Activated T-cell treated with anti-CD3 and anti-CD28 coated beads, Interleukin-2, amount 50 U/mL, for 24 hours (primary cell): ENCODE data around the gene PNPLA5.

Experiments
- DNase-seq: peaks from one replicate; pipeline ENCODE4 v3.0.0-alpha.2; 2020
- H3K27ac Mint-ChIP-seq: 2 replicates; pipeline ENCODE4 v1.8.0; 2020; ENCODE audit warnings: mild to moderate bottlenecking, mixed read lengths
- H3K27me3 Mint-ChIP-seq: 2 replicates; pipeline ENCODE4 v1.8.0; 2020; ENCODE audit warnings: mixed read lengths
- H3K36me3 Mint-ChIP-seq: 2 replicates; pipeline ENCODE4 v1.8.0; 2020; ENCODE audit warnings: low read depth, mixed read lengths
- H3K4me1 Mint-ChIP-seq: 2 replicates; pipeline ENCODE4 v1.8.0; 2020; ENCODE audit warnings: low read depth, mixed read lengths
- H3K4me3 Mint-ChIP-seq: 2 replicates; pipeline ENCODE4 v1.8.0; 2020; ENCODE audit warnings: mild to moderate bottlenecking, moderate library complexity, mixed read lengths
- H3K9me3 Mint-ChIP-seq: 2 replicates; pipeline ENCODE4 v1.8.0; 2020; ENCODE audit warnings: mixed read lengths

Gene PNPLA5

DNA sequence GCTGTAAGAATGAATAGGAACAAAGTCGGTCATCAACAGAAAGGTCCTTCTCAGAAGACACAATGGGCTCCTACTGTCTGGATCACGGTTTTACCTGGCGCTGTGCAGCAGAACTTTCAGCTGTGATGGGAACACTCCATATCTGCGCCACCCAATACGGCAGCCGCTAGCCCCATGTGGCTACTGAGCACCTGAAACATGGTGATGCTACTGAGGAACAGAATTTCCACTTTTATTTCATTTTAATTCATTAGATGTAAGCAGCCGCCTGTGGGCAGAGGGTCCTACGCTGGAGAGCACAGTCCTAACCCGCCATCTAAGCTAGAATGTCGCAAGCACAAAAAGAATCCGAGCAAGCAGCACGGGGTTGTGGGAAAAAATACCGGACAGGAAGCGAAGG is 32.2 kb downstream of the PNPLA5 start:
- no peak for DNase-seq
- Mint-ChIP-seq H3K4me1 (peaks cover 9% of the 10 kb centered on the region), H3K36me3 (no peaks in the 10 kb centered on the region), H3K9me3 (peaks cover 12% of the 10 kb centered on the region), H3K27me3 (peaks cover 78% of the 10 kb centered on the region), H3K27ac (no peak overlapping the region), H3K4me3 (no peak overlapping the region)

DNA sequence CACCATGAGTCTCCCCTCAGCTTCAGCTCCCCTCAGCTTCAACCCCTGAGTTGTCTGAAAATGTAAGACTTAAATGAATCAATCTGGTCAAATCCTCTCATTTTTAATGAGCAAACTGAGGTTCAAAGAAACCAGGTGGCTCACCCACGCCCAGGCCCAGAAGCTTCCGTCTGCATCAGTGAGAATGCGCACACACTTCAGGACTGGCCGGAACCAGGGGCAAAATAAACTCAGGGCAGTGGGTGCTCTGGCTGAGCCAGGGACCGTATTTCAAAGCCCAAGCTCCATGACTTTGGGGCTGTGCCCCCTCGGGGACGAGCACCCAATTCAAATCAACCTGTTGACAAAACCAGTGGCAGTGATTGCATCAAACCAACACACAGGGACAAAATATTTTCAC is 32.6 kb downstream of the PNPLA5 start:
- Mint-ChIP-seq H3K9me3 (peaks cover 12% of the 10 kb centered on the region), H3K4me1 (peaks cover 9% of the 10 kb centered on the region), H3K36me3 (no peaks in the 10 kb centered on the region), H3K27ac (no peak overlapping the region), H3K27me3 (peaks cover 78% of the 10 kb centered on the region), H3K4me3 (no peak overlapping the region)
- no peak for DNase-seq

DNA sequence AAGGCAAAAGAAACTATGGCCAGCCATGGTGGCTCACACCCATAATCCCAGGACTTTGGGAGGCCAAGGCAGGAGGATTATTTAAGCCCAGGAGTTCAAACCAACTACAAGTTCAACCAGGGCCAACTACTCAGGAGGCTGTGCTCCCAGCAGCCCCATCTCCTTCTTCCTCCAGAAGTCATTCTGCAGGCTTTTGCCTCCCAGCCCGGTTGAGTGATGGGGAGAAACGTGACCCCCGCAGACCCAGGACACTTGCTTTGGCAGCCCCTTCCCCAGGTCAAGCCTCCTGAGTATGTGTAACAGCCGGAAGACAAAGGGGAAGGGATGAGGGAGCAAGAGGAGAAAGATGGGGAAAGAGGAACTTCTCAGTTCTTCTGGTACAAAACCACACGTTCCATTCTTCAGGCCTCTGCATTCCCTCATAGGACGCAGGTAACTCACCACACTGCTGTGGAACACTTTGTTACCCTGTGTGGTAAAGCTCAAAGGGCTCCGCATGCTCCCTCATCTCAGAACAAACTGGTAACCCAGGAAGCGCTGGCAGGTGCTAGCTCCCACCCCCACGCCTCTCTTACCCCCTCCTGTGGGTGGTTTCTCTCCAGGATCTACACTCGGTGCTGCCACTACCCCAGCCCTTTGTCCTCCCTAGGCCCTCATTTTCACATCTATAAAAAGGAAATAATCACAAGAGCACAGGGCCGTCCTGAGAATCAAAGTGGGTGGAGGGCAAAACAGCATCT is 33.5 kb downstream of the PNPLA5 start:
- H3K27me3 Mint-ChIP-seq = peaks cover 76% of the 10 kb centered on the region
- H3K27ac Mint-ChIP-seq = no peak overlapping the region
- H3K4me1 Mint-ChIP-seq = peaks cover 9% of the 10 kb centered on the region
- no peak overlapping the region for H3K4me3 Mint-ChIP-seq
- H3K9me3 Mint-ChIP-seq = peaks cover 12% of the 10 kb centered on the region
- H3K36me3 Mint-ChIP-seq = no peaks in the 10 kb centered on the region
- no peak for DNase-seq

DNA sequence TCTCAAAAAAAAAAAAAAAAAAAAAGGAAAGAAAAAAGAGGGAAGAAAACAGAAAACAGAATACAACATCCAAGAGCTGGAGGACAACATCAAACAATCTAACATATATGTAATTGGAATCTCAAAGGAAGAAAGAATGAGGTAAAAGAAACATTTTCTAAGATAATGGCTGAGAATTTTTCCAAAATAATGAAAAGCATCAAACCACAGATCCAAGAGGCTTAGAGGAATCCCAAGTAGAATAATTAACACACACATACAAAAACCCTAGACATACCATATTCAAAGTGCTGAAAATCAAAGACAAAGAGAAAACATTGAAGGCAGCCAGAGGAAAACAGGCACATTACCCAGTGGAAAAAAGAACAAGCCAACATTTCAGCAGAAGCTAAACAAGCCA is 34.4 kb downstream of the PNPLA5 start:
- no peaks in the 10 kb centered on the region for H3K36me3 Mint-ChIP-seq
- no peak overlapping the region for H3K27ac Mint-ChIP-seq
- peaks cover 12% of the 10 kb centered on the region for H3K9me3 Mint-ChIP-seq
- H3K4me3 Mint-ChIP-seq = no peak overlapping the region
- peaks cover 5% of the 10 kb centered on the region for H3K4me1 Mint-ChIP-seq
- DNase-seq = no peak
- H3K27me3 Mint-ChIP-seq = peaks cover 74% of the 10 kb centered on the region

DNA sequence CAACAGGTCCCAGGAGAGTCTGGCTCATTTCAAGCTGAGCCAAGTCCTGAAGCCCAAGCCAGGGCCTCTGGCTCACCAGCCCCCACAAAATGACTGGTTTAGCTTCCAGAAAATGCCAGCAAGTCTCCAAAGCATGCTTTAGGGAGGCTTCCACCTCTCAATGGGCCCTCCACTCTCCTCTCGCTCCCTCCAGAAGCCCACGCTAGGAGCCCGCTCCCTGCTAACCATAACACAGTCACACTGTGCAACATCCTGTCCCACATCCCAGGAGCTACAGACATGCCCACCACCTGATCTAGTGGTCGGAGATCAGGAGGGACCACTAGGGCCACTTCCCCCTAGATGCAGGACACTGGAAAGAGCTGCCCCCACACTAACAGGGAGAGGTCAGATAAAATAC is 36.4 kb downstream of the PNPLA5 start:
- Mint-ChIP-seq H3K9me3 (peaks cover 12% of the 10 kb centered on the region), H3K27me3 (peaks cover 73% of the 10 kb centered on the region), H3K27ac (no peak overlapping the region)

DNA sequence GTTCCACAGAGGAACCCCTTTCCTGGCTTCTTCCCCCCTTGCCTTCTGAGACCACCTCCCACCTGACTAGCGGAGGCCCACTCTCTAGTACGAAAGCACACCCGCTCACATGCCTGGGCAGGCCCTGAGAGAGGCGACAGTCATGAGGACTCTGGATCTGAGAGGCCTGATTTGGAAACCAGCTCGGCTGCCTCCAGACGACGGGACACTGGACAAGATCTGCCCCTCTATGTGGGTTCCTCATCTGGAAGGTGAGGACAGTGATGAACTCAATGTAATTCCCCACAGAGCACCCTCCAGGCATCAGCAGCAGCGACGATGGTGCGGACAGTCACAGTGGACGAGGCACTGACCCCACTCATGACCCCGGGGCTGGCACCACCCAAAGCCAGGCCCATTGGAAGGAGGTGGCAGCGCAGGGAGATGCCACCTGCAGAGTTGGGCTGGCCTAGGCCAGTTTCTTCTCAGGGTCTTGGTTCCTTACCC is 37.0 kb downstream of the PNPLA5 start:
- H3K4me3 Mint-ChIP-seq = no peak overlapping the region
- no peaks in the 10 kb centered on the region for H3K4me1 Mint-ChIP-seq
- H3K27ac Mint-ChIP-seq = no peak overlapping the region
- H3K9me3 Mint-ChIP-seq = peaks cover 12% of the 10 kb centered on the region
- no peak for DNase-seq
- peaks cover 73% of the 10 kb centered on the region for H3K27me3 Mint-ChIP-seq
- H3K36me3 Mint-ChIP-seq = no peaks in the 10 kb centered on the region

More for the DNA sequence above, 36.4 kb downstream of the PNPLA5 start:
- Mint-ChIP-seq H3K36me3 (no peaks in the 10 kb centered on the region), H3K4me3 (no peak overlapping the region), H3K4me1 (no peaks in the 10 kb centered on the region)
- DNase-seq = no peak

DNA sequence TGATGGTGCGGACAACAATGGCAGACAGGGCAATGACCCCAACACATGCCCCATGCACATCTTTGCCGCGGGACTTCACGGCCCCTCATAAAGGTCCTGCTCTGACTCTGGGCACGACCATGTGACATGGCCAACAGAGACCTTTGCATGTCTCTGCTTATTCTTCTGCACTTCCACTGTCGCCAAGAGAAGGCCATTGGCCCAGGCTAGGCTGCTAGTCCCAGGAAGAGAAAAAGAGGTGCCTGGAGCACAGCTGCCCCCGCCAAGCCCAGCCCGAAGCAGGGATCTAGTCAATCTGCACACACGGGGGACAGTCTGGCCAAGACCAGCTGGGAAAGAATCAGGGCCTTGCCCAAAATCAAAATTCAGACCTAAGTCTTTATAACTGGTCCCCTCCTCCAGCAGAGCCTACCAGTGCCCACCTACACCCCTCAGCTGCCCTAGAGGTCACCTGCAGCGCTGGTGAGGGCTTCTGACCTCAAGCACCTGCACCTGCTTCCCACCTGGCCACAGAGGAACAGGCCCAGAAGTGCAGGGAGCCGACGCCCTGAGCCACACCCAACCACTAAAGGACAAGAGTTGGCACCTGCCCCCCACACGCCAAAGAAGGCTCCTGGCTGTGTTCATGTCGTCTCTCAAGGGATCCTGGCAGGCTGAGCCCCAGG is 37.6 kb downstream of the PNPLA5 start:
- H3K27ac Mint-ChIP-seq = no peak overlapping the region
- no peak overlapping the region for H3K4me3 Mint-ChIP-seq
- no peaks in the 10 kb centered on the region for H3K4me1 Mint-ChIP-seq
- DNase-seq = no peak
- H3K9me3 Mint-ChIP-seq = peaks cover 12% of the 10 kb centered on the region
- peaks cover 71% of the 10 kb centered on the region for H3K27me3 Mint-ChIP-seq
- H3K36me3 Mint-ChIP-seq = no peaks in the 10 kb centered on the region

DNA sequence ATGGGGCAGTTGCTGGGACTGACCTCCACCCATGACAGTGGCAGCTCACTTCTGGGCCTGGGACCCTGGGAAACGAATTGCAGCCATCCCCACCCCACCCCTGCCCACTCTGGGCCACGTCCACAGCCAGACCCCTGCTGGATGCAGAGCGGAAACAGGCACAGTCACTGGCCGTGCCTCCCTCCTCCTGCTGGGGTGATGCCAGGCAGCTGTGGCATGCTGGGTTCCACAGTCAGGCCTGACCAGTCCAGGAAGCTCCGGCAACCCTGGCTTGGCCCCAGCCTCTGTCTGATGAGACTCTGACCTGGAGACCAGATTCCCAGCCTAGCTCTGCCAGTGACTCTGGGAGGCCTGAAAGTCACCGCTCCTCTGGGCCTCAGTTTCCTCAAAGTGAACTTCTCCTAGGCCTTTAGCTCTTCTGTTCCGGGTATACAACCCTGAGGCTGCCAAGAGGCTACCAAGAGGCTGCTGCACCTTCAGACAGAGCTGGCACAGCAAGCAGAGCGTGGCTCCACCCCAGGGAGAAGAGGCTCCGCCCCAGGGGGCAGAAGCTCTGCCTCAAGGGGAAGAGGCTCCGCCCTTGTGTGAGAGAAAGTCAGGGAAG is 38.4 kb downstream of the PNPLA5 start:
- peaks cover 66% of the 10 kb centered on the region for H3K27me3 Mint-ChIP-seq
- H3K4me3 Mint-ChIP-seq = no peak overlapping the region
- no peaks in the 10 kb centered on the region for H3K4me1 Mint-ChIP-seq
- H3K36me3 Mint-ChIP-seq = no peaks in the 10 kb centered on the region
- no peak overlapping the region for H3K27ac Mint-ChIP-seq
- DNase-seq = no peak
- peaks cover 12% of the 10 kb centered on the region for H3K9me3 Mint-ChIP-seq

DNA sequence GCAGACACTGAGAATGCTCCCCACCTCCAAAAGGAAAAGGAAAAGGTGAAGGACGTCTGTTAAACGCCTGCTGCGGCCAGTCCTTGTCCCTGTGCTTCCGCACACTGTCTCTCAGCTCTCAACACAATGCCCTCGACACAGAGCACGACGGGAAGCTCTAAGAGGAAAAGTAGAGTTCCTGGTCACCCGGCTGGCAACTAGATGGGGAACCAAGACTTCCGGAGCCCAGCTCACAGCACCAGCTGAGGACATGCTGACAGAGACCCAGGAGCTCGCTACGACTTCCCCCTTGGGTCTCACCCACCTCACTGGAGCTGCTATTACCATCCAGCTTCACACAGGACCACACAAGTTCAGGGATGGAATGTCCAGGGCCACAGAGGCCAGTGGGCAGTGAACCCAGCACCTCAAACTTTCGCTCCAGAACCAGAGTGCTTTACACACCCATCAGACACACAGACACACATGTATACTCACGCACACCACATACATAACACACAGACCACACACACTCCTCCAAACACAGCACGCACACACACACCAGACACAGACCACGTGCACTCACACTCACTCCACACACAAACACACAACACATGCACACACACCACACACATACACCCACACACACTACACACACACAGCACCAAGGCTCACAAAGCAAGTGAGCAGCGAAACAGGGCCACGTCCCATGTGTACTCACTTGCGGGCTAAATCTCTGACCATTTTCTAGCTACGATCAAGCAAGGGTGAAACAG is 39.1 kb downstream of the PNPLA5 start:
- no peak overlapping the region for H3K4me3 Mint-ChIP-seq
- H3K27ac Mint-ChIP-seq = no peak overlapping the region
- no peak for DNase-seq
- peaks cover 12% of the 10 kb centered on the region for H3K9me3 Mint-ChIP-seq
- no peaks in the 10 kb centered on the region for H3K4me1 Mint-ChIP-seq
- no peaks in the 10 kb centered on the region for H3K36me3 Mint-ChIP-seq
- H3K27me3 Mint-ChIP-seq = peaks cover 65% of the 10 kb centered on the region

DNA sequence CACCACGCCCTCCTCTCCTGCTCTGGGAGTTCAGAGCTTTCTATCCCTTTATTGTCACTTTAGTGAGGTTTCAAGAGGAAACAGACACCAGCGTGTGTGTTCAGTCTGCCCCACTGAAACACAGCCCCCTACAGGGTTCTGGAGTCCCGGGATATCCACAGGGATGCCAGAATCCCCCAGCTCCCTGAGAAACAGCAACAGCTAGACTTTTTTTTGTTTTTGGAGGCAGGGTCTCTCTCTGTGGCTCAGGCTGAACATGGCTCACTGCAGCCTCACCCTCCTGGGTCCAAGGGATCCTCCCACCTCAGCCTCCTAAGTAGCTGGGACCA is 39.9 kb downstream of the PNPLA5 start:
- DNase-seq = no peak
- H3K9me3 Mint-ChIP-seq = peaks cover 6% of the 10 kb centered on the region
- no peaks in the 10 kb centered on the region for H3K4me1 Mint-ChIP-seq
- no peak overlapping the region for H3K27ac Mint-ChIP-seq
- H3K4me3 Mint-ChIP-seq = no peak overlapping the region
- H3K27me3 Mint-ChIP-seq = peaks cover 60% of the 10 kb centered on the region
- no peaks in the 10 kb centered on the region for H3K36me3 Mint-ChIP-seq

DNA sequence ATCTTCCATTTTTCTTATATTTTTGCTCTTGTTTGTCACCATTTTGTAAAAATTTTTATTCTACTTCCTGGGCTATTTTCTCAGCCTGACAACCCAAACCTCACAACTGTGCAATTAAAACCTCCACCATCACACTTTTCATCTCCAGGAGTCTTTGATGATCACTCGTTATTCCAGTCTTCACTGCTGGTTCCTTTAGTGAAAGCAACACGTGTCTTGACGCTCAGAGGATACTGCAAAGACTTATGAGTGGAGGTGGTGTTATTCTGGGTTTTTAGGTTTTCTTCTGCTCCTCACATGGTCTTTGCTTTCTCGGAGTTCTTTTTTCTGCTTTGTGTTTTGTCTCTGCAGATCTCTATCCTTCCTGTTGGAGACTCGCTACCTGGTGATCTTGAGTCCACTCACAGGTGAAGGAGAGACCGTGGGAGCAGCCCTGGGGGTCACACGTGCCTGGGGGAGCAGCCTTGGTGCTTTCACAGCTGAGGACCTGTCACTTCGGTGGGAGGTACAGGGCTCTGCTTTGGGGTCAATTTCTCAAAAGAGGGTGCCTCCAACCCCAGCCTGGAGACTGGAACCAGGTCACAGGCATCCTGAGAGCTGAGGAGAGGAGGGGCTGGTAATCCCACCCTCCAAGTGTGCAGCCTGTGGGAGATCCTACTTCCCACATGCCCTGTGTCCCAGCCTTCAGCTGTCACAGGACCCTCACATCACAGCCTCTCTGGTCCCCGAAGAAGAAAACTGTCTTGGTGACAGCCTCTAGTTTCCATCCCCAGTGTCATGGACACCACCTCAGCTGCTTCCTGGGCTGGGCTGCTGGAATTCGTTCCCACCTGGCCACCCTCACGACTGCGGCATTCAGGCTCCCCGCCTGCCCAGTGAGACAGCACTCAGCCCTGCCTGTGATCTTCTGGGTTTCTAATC is 40.5 kb downstream of the PNPLA5 start:
- H3K27me3 Mint-ChIP-seq = peaks cover 58% of the 10 kb centered on the region
- no peak overlapping the region for H3K4me3 Mint-ChIP-seq
- DNase-seq = no peak
- H3K36me3 Mint-ChIP-seq = no peaks in the 10 kb centered on the region
- peaks cover 1% of the 10 kb centered on the region for H3K9me3 Mint-ChIP-seq
- H3K27ac Mint-ChIP-seq = no peak overlapping the region
- no peaks in the 10 kb centered on the region for H3K4me1 Mint-ChIP-seq

DNA sequence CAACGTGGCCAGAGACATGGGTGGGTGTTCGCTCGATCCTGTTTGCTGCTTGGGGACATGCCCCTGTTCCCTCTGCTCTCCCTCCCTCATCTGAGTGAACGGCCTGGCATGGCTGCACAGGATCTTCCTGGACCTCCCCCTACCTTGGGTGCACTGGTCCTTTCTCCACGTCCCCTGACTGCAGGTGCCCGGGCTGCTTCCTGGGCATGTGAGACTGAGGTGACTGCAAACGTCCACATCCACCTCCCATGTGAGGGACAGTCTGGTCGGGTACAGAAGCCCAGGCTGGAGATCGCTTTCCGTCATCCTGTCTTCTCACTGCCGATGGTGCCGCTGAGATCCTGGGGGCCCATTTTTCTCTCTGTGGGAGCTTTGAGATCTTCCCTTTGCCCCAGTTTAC is 41.3 kb downstream of the PNPLA5 start:
- H3K4me1 Mint-ChIP-seq = no peaks in the 10 kb centered on the region
- H3K4me3 Mint-ChIP-seq = no peak overlapping the region
- H3K36me3 Mint-ChIP-seq = no peaks in the 10 kb centered on the region
- peaks cover 52% of the 10 kb centered on the region for H3K27me3 Mint-ChIP-seq
- H3K27ac Mint-ChIP-seq = no peak overlapping the region
- DNase-seq = no peak
- no peaks in the 10 kb centered on the region for H3K9me3 Mint-ChIP-seq

DNA sequence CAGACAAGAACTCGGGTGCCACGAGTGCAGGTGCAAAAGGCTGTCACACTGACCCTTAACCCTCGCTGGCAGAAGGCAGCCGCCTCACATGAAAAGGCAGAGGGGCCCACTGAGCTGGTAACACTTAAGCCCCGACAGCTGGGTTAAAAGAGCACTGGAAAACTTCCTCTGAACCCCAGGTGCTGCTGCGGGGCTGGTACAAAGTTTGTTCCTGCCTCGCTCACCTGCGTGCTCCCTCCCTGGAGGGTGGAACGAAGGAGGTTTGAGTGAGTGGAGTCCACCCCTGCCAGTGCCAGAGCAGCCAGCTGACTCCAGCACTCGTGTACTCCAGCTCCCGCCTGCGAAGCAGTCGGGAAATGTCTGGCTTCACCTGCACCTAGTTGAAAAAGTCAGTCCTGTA is 42.1 kb downstream of the PNPLA5 start:
- Mint-ChIP-seq H3K4me3 (no peak overlapping the region), H3K4me1 (no peaks in the 10 kb centered on the region), H3K27ac (no peak overlapping the region), H3K9me3 (no peaks in the 10 kb centered on the region), H3K36me3 (no peaks in the 10 kb centered on the region), H3K27me3 (peaks cover 49% of the 10 kb centered on the region)
- DNase-seq = no peak
